Endothelial cell of umbilical vein (primary cell): Measurements from ENCODE around the gene ACSL6. TPM values are rescaled to one million over a fixed set of nuclear protein-coding genes. Genes with fewer than 3 reads are reported as not detected.

Source experiments
- BruUV-seq: library from RNA; stranded (reverse); fragments of 400-500 nt; replicated peaks from 2 replicates; lab custom pipeline; 2021; lab: Mats Ljungman, UMichigan
- CTCF ChIA-PET: fragments of 300-600, 350-600 bp; sonication (Branson Sonifier 250); formaldehyde crosslinking; loops from one replicate; lab custom pipeline; 2021; ENCODE audit warnings: antibody characterized with exemption, inconsistent platforms; lab: Charles Lee
- POLR2A ChIA-PET: fragments of 300-600, 350-600 bp; sonication (Branson Sonifier 250); formaldehyde crosslinking; loops from one replicate; lab custom pipeline; 2021; ENCODE audit warnings: antibody characterized with exemption, inconsistent platforms; lab: Charles Lee
- DNase-seq: peaks from one replicate; pipeline ENCODE4 v3.0.0-alpha.2; 2011; ENCODE audit warnings: low read depth, low spot score
- FAIRE-seq: peaks from 2 replicates; lab custom pipeline; 2011; peaks lifted over from hg19 to GRCh38; lab: Jason Lieb, UNC
- H2AFZ ChIP-seq: 2 replicates; pipeline ENCODE4 v1.6.0; 2012; ENCODE audit warnings: low read depth, low read length, control low read depth, inconsistent platforms
- H3K27ac ChIP-seq: 2 replicates; pipeline ENCODE4 v1.5.1; 2011; ENCODE audit warnings: low read depth, mild to moderate bottlenecking, control low read depth, low read length, moderate library complexity; ENCODE audit not compliant: insufficient read depth
- H3K27me3 ChIP-seq, 2 experiments: 2 replicates each; pipeline versions ENCODE4 v1.6.0 to v1.6.1; 2011; ENCODE audit warnings: low read length in 2 of 2, mixed read lengths in 1 of 2; ENCODE audit not compliant: control insufficient read depth in 2 of 2, insufficient read depth in 2 of 2
- H3K36me3 ChIP-seq, 2 experiments: 2 replicates in 1 of 2; 3 replicates in 1 of 2; pipeline ENCODE4 v1.5.1; 2011; ENCODE audit warnings: low read length in 2 of 2, mild to moderate bottlenecking in 1 of 2, moderate library complexity in 1 of 2; ENCODE audit not compliant: control insufficient read depth in 2 of 2, insufficient read depth in 2 of 2; ENCODE audit errors: extremely low read depth in 1 of 2
- H3K4me1 ChIP-seq: 3 replicates; pipeline ENCODE4 v1.5.1; 2011; ENCODE audit warnings: mild to moderate bottlenecking, low read length; ENCODE audit not compliant: control insufficient read depth, insufficient read depth; ENCODE audit errors: extremely low read depth
- H3K4me2 ChIP-seq: 2 replicates; pipeline ENCODE4 v1.6.1; 2011; ENCODE audit warnings: low read length, control low read depth, mixed read lengths; ENCODE audit not compliant: insufficient read depth
- H3K4me3 ChIP-seq, 3 experiments: fragments of 200-600 bp in 1 of 3; sonication (generic), shearing (Covaris generic) in 1 of 3; replicated peaks in 1 of 3; 2 replicates each; pipeline ENCODE4 v1.5.1; 2011 to 2016; ENCODE audit warnings: control low read depth in 3 of 3, low read length in 3 of 3, mild to moderate bottlenecking in 2 of 3, inconsistent platforms in 1 of 3, low read depth in 1 of 3, moderate library complexity in 1 of 3; ENCODE audit not compliant: insufficient read depth in 1 of 3
- H3K79me2 ChIP-seq: 2 replicates; pipeline ENCODE4 v1.6.0; 2012; ENCODE audit warnings: low read length, inconsistent platforms; ENCODE audit not compliant: control insufficient read depth, insufficient read depth
- H3K9ac ChIP-seq: replicated peaks from 2 replicates; pipeline ENCODE3; 2011; ENCODE audit warnings: low read length, control low read depth; ENCODE audit not compliant: insufficient read depth; ENCODE audit errors: extremely low read depth
- H3K9me1 ChIP-seq: replicated peaks from 3 replicates; pipeline ENCODE4 v1.6.0; 2011; ENCODE audit warnings: mild to moderate bottlenecking, low read length; ENCODE audit not compliant: control insufficient read depth, insufficient read depth; ENCODE audit errors: extremely low read depth
- H3K9me3 ChIP-seq: replicated peaks from 2 replicates; pipeline ENCODE4 v1.5.1; 2012; ENCODE audit warnings: low read length, inconsistent platforms; ENCODE audit not compliant: control insufficient read depth, insufficient read depth
- H4K20me1 ChIP-seq: replicated peaks from 2 replicates; pipeline ENCODE3; 2011; ENCODE audit warnings: mild to moderate bottlenecking, low read length; ENCODE audit not compliant: control insufficient read depth, insufficient read depth; ENCODE audit errors: extremely low read depth
- CTCF ChIP-seq, 2 donors: IDR thresholded peaks; 1 replicate in 1 of 2; 2 replicates in 1 of 2; pipeline ENCODE4 v1.5.1; 2011; ENCODE audit warnings: low read length in 2 of 2, mild to moderate bottlenecking in 2 of 2, moderate library complexity in 2 of 2, control low read depth in 1 of 2, inconsistent platforms in 1 of 2, low read depth in 1 of 2; ENCODE audit not compliant: insufficient read depth in 1 of 2; ENCODE audit errors: extremely low read depth in 1 of 2
- GATA2 ChIP-seq: IDR thresholded peaks from 2 replicates; pipeline ENCODE4 v1.7.0; 2011; ENCODE audit warnings: low read depth, mild to moderate bottlenecking, moderate library complexity, mixed read lengths, low read length; ENCODE audit not compliant: insufficient read length, insufficient read depth
- MYC ChIP-seq: IDR thresholded peaks from one replicate; pipeline ENCODE4 v1.6.1; 2011; ENCODE audit warnings: mild to moderate bottlenecking, low read depth, low read length
- POLR2A ChIP-seq: IDR thresholded peaks from 2 replicates; pipeline ENCODE4 v1.6.1; 2012; ENCODE audit warnings: low read depth, mild to moderate bottlenecking, control low read depth, low read length
- POLR2AphosphoS5 ChIP-seq: IDR thresholded peaks from 2 replicates; pipeline ENCODE4 v1.6.1; 2012; ENCODE audit warnings: low read depth, mild to moderate bottlenecking, control low read depth, low read length, moderate library complexity; ENCODE audit not compliant: insufficient read depth
- dilution Hi-C: fragments of 300-500 bp; cut with MboI; formaldehyde crosslinking; loops from one replicate; pipeline ENCODE4 v1.15.0; 2019; ENCODE audit warnings: low sequenced_read_pairs; ENCODE audit not compliant: extremely low pct_ligation_motif_present
- intact Hi-C: fragments of 100-400 bp; cut with micrococcal nuclease; formaldehyde crosslinking; loops from one replicate; pipeline ENCODE4 v1.10.0; 2022
- polyA plus RNA-seq, 4 experiments: library from polyadenylated mRNA; depleted of rRNA in 3 of 4; stranded (reverse) in 3 of 4; unstranded in 1 of 4; fragments of >200 nt; gene quantifications; 2 replicates each; pipeline versions ENCODE4 v1.2.1 to v1.2.3, GENCODE V29; 2011 to 2012; ENCODE audit warnings: missing spikeins in 1 of 4
- total RNA-seq: library from RNA; stranded (reverse); gene quantifications from 2 replicates; pipeline ENCODE4 v1.2.3, GENCODE V29; 2021

Gene ACSL6
- total and polyA plus RNA-seq, 2 donors (not counting 3 experiments of a cell fraction or from before 2014, with no cell fraction given): not detected

GRCh38 chr5:132054697-132055440 is 43.4 kb upstream of the ACSL6 start:
- DNase-seq (no peak), FAIRE-seq (no peak)
- no TSS peak for BruUV-seq
- Histone ChIP-seq H3K4me3 (no peak overlapping the region), H3K27ac (no peak overlapping the region), H2AFZ (no peak overlapping the region), H3K9ac (no peak overlapping the region), H4K20me1 (no peaks in the 10 kb centered on the region), H3K4me2 (no peak overlapping the region), H3K36me3 (no peaks in the 10 kb centered on the region), H3K9me1 (no peaks in the 10 kb centered on the region), H3K79me2 (no peaks in the 10 kb centered on the region), H3K4me1 (no peaks in the 10 kb centered on the region), H3K27me3 (peaks cover 0 to 1% of the 10 kb centered on the region in 2 experiments), H3K9me3 (no peaks in the 10 kb centered on the region)
- POLR2A ChIA-PET: no interaction called here
- intact Hi-C loops: no loop called here
- dilution Hi-C loops: no loop called here
- no peak for TF ChIP-seq MYC
- TF ChIP-seq POLR2AphosphoS5: no peak
- TF ChIP-seq CTCF (IDR thresholded peaks at IDR 0.05; ENCODE audit: extremely low read depth in 1 of 2, insufficient read depth in 1 of 2, low read depth in 1 of 2, low read length in 2 of 2): no peak
- TF ChIP-seq POLR2A: no peak
- no peak for TF ChIP-seq GATA2
- CTCF ChIA-PET: interaction anchor here (1.9 kb wide), 1 partner anchor 8 kb away, joined by 4 read pairs; no protein-coding TSS in a partner anchor
